Testis (tissue), 3 donors: ENCODE data around the gene BPIFB2. TPM values are rescaled to one million over a fixed set of nuclear protein-coding genes. Genes with fewer than 3 reads are reported as not detected.

Experiments
- DNase-seq: peaks from one replicate; pipeline ENCODE4 v3.0.0-alpha.2; 2019
- H3K27ac ChIP-seq, 2 donors: fragments of 200-600 bp; sonication (generic); one replicate each; pipeline ENCODE4 v1.5.1; 2019
- H3K27me3 ChIP-seq: fragments of 200-600 bp; sonication (generic); one replicate; pipeline ENCODE4 v1.5.1; 2019
- H3K36me3 ChIP-seq: fragments of 200-600 bp; sonication (generic); one replicate; pipeline ENCODE4 v1.5.1; 2017; ENCODE audit warnings: low read depth; ENCODE audit errors: missing control alignments
- H3K4me1 ChIP-seq: fragments of 200-600 bp; sonication (generic); one replicate; pipeline ENCODE4 v1.5.1; 2019
- H3K4me3 ChIP-seq, 2 donors: fragments of 200-600 bp; sonication (generic); one replicate each; pipeline ENCODE4 v1.5.1; 2017 to 2019
- H3K9me3 ChIP-seq: fragments of 200-600 bp; sonication (generic); one replicate; pipeline ENCODE4 v1.5.1; 2017
- POLR2A ChIP-seq: fragments of 450-650 bp; IDR thresholded peaks from one replicate; pipeline ENCODE4 v1.6.1; 2017; ENCODE audit warnings: antibody characterized with exemption, mild to moderate bottlenecking, moderate library complexity
- WGBS, 2 donors: methylation state at CpG; one replicate each; pipeline ENCODE4 v1.1.5; 2018; 5-methylcytosine and 5-hydroxymethylcytosine counted together
- intact Hi-C: fragments of 100-400 bp; cut with DNase I; formaldehyde crosslinking; loops from one replicate; pipeline ENCODE4 v1.15.1; 2023; ENCODE audit warnings: low total_unique reads
- polyA plus RNA-seq: library from polyadenylated mRNA; stranded (reverse); fragments of 350-450 nt; fragmentation: Illumina TruSeq; extraction: RNeasy Lipid Tissue Mini Kit (QIAGEN cat#74804); gene quantifications from one replicate; pipeline ENCODE4 v1.2.3, GENCODE V29; 2014; ENCODE audit warnings: low read depth, low replicate concordance; ENCODE audit not compliant: insufficient read depth
- total RNA-seq, 2 donors: library from RNA; depleted of rRNA; stranded (reverse); fragments of >200 nt; gene quantifications; one replicate each; pipeline ENCODE4 v1.2.3, GENCODE V29; 2016
- TF ChIP-seq, protein P1 (sequence below), 3 experiments: fragments of 450-650 bp in 2 of 3; fragments of 200-600 bp in 1 of 3; sonication (generic) in 1 of 3; IDR thresholded peaks; one replicate each; pipeline ENCODE4 v1.5.1; 2016 to 2019; ENCODE audit warnings: antibody characterized with exemption in 3 of 3, mild to moderate bottlenecking in 2 of 3, moderate library complexity in 1 of 3

Gene BPIFB2
- total and polyA plus RNA-seq, 3 donors from 2014 or later: 0.56 to 1.6 (median 1.4) TPM

DNA sequence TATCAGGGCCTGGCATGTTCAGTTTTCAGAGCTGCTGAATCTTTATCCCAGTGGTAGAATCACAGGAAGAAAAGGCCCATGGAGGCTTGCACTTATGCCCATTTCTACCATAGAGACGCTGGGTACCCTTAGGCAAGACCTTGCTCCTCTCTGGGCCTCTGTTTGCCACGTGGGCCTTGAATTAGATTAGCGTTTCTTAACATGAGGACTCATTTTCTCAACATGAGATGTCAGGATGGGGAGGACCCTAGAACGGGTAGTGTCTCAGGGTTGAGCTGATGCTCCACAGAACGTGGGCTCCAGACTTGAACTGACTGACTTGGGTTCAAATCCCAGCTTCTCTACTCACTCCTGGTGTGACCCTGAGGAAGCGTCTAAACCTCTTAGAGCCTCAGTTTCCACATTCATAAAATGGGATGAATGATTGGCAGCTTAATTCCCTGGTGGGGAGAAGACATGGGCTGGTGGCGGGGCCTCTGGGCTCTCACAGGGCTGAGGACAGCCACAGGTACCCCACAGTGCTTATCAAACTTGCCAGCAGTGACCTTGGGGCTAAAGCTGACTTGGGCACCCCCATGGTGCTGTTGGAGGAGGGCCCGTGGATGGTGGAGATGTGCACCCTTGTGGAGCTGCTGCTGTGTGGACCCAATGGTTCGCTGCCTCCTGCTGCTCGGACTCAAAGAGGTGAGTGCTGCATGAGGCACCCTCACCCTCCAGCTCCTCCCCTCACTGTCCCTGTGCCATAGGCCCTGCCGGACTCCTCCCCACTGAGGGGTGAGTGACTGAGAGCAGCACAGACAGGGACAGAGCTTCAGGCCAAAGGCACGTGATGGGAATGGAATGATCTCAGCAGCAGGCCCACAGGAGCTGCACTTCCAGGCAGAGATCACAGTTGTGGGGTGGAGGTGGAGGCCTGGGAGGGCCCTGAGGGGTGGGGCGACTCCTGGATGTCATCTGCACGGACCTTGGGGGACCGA, 31.5 kb upstream of the BPIFB2 start:
- TF ChIP-seq, protein P1, sequence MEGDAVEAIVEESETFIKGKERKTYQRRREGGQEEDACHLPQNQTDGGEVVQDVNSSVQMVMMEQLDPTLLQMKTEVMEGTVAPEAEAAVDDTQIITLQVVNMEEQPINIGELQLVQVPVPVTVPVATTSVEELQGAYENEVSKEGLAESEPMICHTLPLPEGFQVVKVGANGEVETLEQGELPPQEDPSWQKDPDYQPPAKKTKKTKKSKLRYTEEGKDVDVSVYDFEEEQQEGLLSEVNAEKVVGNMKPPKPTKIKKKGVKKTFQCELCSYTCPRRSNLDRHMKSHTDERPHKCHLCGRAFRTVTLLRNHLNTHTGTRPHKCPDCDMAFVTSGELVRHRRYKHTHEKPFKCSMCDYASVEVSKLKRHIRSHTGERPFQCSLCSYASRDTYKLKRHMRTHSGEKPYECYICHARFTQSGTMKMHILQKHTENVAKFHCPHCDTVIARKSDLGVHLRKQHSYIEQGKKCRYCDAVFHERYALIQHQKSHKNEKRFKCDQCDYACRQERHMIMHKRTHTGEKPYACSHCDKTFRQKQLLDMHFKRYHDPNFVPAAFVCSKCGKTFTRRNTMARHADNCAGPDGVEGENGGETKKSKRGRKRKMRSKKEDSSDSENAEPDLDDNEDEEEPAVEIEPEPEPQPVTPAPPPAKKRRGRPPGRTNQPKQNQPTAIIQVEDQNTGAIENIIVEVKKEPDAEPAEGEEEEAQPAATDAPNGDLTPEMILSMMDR (IDR thresholded peaks at IDR 0.05): no peak
- TF ChIP-seq POLR2A: no peak
- WGBS, 2 donors: 88 to 90% methylated on average over 13 to 15 of the region's 15 CpGs
- no peak for DNase-seq
- H3K27ac ChIP-seq: no peak overlapping the region
- H3K9me3 ChIP-seq: no peaks in the 10 kb centered on the region
- no peak overlapping the region for H3K4me3 ChIP-seq
- intact Hi-C loops: no loop called here
- no peaks in the 10 kb centered on the region for H3K4me1 ChIP-seq
- H3K27me3 ChIP-seq: no peaks in the 10 kb centered on the region
- no peaks in the 10 kb centered on the region for H3K36me3 ChIP-seq

DNA sequence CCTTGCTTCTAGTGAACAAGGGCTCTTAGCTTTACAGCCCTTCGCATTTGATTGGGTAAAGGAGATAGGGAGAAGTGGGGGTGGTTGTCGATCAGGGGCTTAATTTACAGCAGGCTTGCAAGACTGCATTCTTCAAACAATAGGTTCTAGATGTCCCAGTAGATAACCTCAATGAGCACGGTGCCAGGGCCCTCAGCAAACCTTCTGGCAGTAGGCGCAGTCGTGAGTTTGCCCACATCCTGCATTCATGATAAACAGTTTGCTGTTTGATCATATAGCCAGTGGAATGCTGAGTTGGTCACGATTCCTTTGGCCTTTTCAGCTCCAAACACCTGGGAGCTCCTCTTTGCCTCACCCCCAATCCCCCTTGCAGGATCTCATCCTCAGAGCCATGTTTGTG, 30.8 kb upstream of the BPIFB2 start:
- WGBS, 2 donors: 75 to 77% methylated on average over 6 of the region's 6 CpGs
- TF ChIP-seq, protein P1 (IDR thresholded peaks at IDR 0.05): no peak
- no peak for TF ChIP-seq POLR2A
- Histone ChIP-seq H3K9me3 (no peaks in the 10 kb centered on the region), H3K4me1 (no peaks in the 10 kb centered on the region), H3K36me3 (no peaks in the 10 kb centered on the region), H3K4me3 (no peak overlapping the region), H3K27me3 (no peaks in the 10 kb centered on the region), H3K27ac (no peak overlapping the region)
- intact Hi-C loops: no loop called here
- no peak for DNase-seq

DNA sequence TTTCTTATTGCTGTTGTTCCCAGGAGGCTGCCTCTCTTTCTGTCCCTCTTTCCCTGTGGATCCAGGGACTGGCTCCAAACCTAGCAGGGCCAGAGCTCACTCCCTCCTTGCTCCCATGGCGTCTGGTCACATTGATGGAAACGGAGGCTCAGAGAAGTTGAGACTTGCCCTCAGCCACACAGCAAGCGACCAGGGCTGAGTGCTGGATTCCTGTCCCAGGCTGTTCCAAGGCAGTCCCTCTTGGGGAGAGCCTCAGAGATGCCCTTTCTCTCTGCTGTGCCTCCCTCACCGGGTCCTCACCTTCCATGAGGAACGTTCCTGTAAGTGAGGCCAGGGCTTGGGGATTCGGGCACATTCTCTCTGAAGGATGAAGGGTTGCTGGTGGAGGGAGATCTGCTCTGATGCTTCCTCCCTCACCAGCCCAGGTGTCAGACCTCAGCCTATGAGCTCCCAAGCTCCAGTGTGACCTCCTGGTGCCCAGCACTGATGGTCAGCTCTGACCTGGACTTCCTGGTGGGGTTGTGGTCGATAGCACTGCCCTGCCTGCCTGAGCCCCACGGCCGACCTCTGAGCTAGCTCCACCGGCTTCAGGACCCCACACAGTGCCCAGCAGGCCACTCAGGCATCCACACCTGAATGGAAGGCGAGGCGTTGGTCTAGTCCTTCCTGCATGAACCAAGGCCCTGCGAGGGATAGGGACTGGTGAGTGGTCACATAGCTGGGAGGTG, 30.1 kb upstream of the BPIFB2 start:
- TF ChIP-seq POLR2A: no peak
- TF ChIP-seq, protein P1 (IDR thresholded peaks at IDR 0.05): no peak
- 90 to 92% methylated on average over 5 to 13 of the region's 13 CpGs for WGBS, 2 donors
- intact Hi-C loops: no loop called here
- H3K9me3 ChIP-seq: no peaks in the 10 kb centered on the region
- DNase-seq: no peak
- H3K4me1 ChIP-seq: no peaks in the 10 kb centered on the region
- no peak overlapping the region for H3K27ac ChIP-seq
- H3K27me3 ChIP-seq: no peaks in the 10 kb centered on the region
- H3K36me3 ChIP-seq: no peaks in the 10 kb centered on the region
- H3K4me3 ChIP-seq: no peak overlapping the region

DNA sequence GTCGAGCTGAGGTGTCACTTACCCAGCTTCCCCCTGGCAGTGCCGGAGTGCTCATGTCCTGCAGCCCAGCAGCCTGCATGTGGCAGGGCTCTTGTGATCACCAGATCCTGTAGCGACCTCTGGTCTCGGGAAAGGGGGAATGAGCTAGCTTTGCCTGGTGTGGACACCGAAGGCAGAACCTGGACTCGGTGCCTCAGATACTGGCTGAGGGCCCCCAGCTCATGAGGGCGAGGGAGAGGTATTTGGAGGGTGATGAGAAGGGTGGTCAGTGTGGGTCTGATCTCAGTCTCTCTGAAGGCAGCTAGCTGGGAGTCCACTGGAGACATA, 29.5 kb upstream of the BPIFB2 start:
- no peaks in the 10 kb centered on the region for H3K36me3 ChIP-seq
- WGBS, 2 donors: 83 to 95% methylated on average over 6 to 7 of the region's 7 CpGs
- TF ChIP-seq POLR2A: no peak
- TF ChIP-seq, protein P1 (IDR thresholded peaks at IDR 0.05): no peak
- intact Hi-C loops: no loop called here
- DNase-seq: no peak
- no peak overlapping the region for H3K4me3 ChIP-seq
- no peaks in the 10 kb centered on the region for H3K27me3 ChIP-seq
- H3K27ac ChIP-seq: no peak overlapping the region
- H3K4me1 ChIP-seq: peaks cover 3% of the 10 kb centered on the region
- H3K9me3 ChIP-seq: no peaks in the 10 kb centered on the region
